ENCODE data around the gene RAB40C.

RAB40C gene

GRCh38 chr16:668519-669171, 78.8 kb downstream of the RAB40C start:
- DNase-seq (ENCODE audit: low spot score) = no peak

- no peak for DNase-seq (ENCODE audit: low spot score)
Measured at GRCh38 chr16:669666-670065, 79.8 kb downstream of the RAB40C start.

DNA sequence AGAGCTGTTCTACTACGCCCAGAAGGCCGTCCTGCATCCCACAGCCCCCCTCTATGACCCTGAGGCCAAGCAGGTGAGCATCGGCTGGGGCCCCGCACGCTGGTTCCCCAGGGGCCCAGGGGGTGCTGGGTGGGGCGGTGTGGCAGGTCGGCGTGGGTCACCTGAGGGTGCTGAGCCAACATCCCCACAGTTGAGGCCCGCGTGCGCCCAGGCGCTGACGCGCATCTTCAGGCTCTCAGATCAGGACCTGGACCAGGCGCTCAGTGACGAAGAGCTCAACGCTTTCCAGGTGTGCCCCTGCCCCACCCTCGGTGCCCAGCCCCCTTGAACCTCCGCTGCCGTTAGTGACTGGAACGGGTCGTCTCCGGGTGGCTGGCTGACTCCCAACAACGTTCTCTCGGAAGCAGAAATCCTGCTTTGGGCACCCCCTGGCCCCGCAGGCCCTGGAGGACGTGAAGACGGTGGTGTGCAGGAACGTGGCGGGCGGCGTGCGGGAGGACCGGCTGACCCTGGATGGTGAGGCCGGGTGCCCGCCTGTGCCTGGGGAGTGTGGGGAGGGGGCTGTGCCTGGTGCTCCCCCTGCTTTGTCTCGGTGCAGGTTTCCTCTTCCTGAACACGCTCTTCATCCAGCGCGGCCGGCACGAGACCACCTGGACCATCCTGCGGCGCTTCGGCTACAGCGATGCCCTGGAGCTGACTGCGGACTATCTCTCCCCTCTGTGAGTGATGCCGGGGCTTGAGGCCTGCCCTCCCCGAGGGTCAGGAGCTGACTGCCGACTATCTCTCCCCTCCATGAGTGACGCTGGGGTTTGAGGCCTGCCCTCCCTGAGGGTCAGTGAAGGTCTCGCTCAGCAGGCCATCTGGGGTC, 80.9 kb downstream of the RAB40C start:
- no peak for DNase-seq (ENCODE audit: low spot score)

GRCh38 chr16:671353-672131, 81.7 kb downstream of the RAB40C start:
- DNase-seq (ENCODE audit: low spot score) = no peak

- DNase-seq (ENCODE audit: low spot score) = no peak
Measured at GRCh38 chr16:672371-672770, 82.5 kb downstream of the RAB40C start.

GRCh38 chr16:672851-673250, 83.0 kb downstream of the RAB40C start:
- no peak for DNase-seq (ENCODE audit: low spot score)

GRCh38 chr16:673399-673991, 83.6 kb downstream of the RAB40C start:
- DNase-seq (ENCODE audit: low spot score) = no peak

GRCh38 chr16:674214-674881, 84.5 kb downstream of the RAB40C start:
- DNase-seq (ENCODE audit: low spot score) = no peak

DNA sequence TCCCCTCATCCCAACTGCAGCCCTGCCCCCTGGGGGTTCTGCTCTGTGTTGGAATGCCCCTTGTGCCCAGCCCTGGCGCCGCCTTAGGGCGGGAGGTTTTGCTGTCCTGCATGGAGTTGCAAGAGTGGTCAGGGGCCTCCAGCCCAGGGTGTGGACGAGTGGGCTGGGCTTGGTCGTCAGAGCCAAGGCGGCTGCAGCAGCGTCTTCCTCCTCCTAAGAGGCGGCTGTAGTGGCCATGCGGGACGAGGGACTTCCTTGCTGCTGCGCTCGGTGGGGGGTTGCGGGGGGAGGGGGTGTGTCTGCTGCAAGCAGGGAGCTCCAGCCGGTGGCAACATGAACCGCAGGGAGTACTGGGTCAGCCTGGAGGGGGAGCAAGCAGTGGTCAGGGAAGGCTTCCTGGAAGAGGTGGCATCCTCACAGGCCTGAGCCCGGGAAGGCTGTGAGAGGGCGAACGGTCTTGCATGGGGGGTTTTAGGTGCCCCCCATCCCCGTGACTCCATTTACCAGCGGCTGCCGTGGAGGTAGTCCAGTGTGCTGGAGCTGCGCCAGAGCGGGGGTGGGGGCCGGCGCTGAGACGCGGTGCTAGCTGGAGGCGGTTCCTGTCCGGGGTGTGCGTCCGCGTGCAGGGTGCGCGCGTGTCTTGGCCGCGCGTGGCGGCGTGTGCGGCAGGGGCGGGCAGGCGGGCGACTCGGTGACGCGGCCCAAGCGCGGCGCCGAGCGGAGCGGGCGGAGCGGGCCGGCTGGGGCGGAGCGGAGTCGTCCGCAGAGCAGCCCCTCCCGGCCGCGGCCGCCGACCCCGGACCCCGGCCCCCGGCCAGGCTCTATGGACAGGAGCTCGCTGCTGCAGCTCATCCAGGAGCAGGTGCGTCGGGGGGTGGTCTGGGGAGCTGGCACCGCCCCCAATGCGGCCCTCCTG, 85.4 kb downstream of the RAB40C start, which contains the start of gene RHBDL1:
TSS of gene RHBDL1 (plus strand) at position 704 of the 916 bp plus-strand sequence. CDS start at position 824, 120 bp downstream.
- peak; percentile 48 for DNase-seq (ENCODE audit: low spot score)

- no peak for DNase-seq (ENCODE audit: low spot score)
Measured at GRCh38 chr16:675884-676564, 86.2 kb downstream of the RAB40C start.

DNA sequence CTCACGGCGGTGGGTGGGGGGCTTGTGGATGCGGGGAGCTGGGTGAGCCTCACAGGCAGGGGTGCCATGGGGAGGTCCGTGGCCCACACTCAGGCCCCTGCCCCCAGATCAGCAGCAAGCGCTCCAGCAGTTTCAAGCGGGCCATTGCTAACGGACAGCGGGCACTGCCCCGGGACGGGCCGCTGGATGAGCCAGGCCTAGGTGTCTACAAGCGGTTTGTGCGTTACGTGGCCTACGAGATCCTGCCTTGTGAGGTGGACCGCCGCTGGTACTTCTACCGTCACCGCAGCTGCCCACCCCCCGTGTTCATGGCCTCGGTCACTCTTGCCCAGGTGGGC, 86.7 kb downstream of the RAB40C start:
- no peak for DNase-seq (ENCODE audit: low spot score)

DNA sequence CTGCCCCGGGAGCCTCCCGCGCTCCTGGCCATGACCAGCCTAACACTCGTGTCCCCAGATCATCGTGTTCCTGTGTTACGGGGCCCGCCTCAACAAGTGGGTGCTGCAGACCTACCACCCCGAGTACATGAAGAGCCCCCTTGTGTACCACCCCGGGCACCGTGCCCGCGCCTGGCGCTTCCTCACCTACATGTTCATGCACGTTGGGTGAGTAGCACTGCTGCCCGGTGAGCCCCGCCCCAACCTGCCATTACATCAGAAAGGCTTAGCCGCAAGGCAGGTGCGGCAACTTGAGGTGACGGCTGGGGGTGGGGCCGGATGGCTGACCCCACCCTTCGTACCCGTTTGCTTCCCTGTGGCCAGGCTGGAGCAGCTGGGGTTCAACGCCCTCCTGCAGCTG, 87.0 kb downstream of the RAB40C start:
- DNase-seq (ENCODE audit: low spot score) = no peak

DNA sequence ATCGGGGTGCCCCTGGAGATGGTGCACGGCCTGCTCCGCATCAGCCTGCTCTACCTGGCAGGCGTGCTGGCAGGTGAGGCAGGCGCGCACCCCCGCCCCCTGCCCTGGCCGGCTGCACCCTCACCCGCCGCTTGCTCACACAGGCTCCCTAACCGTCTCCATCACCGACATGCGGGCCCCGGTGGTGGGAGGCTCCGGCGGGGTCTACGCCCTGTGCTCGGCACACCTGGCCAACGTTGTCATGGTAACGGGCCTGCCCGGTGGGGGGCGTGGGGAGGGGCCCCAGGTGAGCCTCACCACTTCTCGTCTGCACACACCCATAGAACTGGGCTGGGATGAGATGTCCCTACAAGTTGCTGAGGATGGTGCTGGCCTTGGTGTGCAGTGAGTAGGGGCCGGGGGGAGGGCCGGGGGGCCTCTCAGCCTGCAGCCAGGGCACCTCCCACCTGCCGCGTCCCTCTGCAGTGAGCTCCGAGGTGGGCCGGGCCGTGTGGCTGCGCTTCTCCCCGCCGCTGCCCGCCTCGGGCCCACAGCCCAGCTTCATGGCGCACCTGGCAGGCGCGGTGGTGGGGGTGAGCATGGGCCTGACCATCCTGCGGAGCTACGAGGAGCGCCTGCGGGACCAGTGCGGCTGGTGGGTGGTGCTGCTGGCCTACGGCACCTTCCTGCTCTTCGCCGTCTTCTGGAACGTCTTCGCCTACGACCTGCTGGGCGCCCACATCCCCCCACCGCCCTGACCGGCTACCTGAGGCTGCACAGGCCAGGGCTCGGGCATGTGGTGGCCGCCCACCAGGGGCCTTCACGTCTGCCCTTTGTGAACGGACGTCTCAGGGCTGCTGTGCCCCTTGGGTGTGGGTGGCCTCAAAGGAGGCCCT, 87.7 kb downstream of the RAB40C start:
- no peak for DNase-seq (ENCODE audit: low spot score)

- DNase-seq (ENCODE audit: low spot score) = no peak
Measured at GRCh38 chr16:678209-678857, 88.5 kb downstream of the RAB40C start.

Measured in Ammon's horn (tissue), 1 donor.